HG02571 (cell line): Measurements from ENCODE around the gene NEK1.
A peak's percentile ranks its signal among the peaks of the same experiment; 100 is the strongest.
"Not testable (repeated sequence)": the region's sequence is repeated elsewhere in the genome, so short reads cannot be mapped to it uniquely, and the experiment has no call there.

Experiments
- ATAC-seq: cut with Tn5 transposase; IDR thresholded peaks from one replicate; pipeline ENCODE4 v1.9.1; 2021; ENCODE audit warnings: mild to moderate bottlenecking, moderate library complexity; ENCODE audit not compliant: unreplicated experiment

Gene NEK1

GRCh38 chr4:169630069-169630468, 17.7 kb upstream of the NEK1 start:
- ATAC-seq, result no peak

GRCh38 chr4:169628579-169628978, 16.2 kb upstream of the NEK1 start:
- no peak for ATAC-seq

- ATAC-seq, result no peak
These were observed 14.9 kb upstream of the NEK1 start for GRCh38 chr4:169627307-169627706.

DNA sequence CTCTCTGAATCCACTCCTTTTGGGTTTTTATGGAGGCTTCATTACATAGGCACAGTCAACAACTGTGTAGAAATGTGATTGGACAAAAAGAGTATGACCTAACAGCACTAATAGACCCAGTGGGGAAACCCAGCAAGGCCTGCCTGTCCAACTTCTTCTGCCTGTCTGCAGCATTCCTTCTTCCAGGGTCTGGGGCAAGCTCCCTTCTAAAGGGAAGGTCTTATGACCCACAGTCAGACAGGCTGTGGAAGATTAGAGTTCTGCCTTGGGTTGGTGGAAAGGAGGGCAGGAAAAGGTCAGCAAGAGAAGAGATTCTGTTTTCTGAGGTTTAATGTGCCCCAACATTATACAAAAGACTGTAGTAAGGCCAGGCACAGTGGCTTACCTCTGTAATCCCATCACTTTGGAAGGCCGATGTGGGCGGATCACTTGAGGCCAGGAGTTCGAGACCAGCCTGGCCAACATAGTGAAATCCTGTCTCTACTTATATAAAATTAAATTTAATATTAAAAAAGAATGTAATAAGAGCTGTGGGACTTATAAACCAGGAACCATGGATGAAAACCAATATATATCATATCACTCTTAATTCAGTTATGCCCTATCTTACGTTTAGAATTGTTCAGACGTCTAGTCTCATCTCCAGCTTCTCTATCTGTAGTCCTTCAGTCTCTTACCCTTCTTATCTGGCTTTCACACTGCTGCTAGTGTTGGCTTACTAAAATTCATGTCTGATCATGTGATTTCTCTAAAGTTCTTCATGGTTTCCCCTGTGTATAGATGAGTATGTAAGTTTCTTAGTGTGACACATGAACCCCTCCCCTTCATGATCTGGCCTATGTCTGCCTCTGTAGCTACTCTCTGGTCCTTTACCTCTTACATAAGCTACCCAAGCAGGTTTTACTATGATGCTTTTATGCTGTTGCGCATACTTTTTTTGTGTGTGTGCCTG, 14.2 kb upstream of the NEK1 start:
- peak; percentile 37 for ATAC-seq

DNA sequence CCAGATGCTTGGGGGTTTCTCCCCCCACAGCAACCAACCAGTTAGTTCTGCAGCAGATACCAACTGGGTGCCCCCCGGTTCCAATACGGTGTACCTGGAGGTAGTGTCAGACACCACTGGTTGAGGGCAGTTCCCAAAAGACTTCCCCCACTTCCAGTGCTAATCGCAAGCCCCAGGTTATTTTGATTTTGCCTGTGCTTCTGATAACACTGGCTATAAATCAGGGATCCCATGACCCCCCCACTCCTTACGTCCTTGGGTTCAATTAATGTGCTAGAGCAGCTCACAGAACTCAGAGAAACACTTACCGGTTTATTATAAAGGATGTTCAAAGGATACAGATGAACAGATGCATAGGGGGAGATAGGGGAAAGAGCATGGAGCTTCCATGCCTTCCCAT, 13.5 kb upstream of the NEK1 start:
- no peak for ATAC-seq

DNA sequence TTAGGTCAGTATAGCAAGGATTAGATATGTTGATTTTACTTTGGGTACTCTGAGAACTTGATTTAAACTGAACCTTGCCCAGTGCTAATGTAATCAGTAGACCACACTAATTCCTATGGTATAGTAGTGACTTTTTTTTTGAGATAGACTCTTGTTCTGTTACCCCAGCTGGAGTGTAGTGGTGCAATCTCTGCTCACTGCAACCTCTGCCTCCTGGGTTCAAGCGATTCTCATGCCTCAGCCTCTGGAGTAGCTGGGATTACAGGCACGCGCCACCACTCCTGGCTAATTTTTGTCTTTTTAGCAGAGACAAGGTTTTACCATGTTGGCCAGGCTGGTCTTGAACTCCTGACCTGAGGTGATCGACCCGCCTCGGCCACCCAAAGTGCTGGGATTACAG, 11.6 kb upstream of the NEK1 start:
- not testable (repeated sequence) for ATAC-seq

GRCh38 chr4:169622566-169622965, 10.2 kb upstream of the NEK1 start:
- no peak for ATAC-seq

DNA sequence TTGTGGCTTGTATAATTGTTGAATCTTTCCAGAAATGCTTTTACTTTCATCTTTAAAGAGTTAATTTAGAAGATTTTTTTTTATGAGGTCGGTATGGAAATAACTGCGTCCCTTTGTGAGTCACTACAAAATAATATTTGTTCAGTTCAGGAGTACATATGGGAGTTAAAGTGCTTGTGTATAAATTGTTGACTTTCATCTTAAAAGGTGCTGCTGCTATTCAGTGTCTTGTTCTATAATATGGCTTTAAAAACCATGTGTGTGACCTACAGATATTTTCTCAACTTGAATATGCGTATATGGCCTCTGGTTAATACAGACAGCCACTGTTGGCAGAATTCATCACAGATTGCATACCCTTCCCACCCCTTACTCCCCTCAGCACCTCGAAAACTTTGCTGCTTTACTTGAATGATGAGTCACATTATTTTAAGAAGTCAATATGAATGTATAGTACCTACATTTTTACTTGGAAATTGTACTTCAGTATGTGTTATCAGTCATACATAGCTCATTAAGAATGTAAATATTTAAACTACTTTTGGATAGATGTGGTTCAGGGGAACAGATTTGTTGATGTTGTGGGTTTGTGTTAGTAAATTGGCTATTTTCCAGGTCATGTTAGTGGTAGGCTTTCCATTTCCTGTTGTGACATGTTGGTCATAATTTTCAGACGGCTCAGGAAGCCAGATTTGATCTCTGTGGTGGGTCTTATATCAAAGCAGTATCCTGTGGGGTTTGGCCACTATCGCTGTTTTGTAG, 9.5 kb upstream of the NEK1 start:
- ATAC-seq, result no peak

DNA sequence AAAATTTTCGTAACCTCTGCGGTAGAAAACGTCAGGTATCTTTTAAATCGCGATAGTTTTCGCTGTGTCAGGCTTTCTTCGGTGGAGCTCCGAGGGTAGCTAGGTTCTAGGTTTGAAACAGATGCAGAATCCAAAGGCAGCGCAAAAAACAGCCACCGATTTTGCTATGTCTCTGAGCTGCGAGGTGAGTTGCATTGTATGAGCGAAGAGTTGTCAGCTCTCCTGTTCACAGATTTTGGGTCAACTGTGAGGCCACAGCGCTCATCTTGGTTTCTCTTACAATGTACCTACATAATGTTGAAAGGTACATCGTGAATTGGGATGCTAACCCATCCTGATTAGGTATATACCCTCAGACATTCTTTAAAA, 8.5 kb upstream of the NEK1 start:
- no peak for ATAC-seq

DNA sequence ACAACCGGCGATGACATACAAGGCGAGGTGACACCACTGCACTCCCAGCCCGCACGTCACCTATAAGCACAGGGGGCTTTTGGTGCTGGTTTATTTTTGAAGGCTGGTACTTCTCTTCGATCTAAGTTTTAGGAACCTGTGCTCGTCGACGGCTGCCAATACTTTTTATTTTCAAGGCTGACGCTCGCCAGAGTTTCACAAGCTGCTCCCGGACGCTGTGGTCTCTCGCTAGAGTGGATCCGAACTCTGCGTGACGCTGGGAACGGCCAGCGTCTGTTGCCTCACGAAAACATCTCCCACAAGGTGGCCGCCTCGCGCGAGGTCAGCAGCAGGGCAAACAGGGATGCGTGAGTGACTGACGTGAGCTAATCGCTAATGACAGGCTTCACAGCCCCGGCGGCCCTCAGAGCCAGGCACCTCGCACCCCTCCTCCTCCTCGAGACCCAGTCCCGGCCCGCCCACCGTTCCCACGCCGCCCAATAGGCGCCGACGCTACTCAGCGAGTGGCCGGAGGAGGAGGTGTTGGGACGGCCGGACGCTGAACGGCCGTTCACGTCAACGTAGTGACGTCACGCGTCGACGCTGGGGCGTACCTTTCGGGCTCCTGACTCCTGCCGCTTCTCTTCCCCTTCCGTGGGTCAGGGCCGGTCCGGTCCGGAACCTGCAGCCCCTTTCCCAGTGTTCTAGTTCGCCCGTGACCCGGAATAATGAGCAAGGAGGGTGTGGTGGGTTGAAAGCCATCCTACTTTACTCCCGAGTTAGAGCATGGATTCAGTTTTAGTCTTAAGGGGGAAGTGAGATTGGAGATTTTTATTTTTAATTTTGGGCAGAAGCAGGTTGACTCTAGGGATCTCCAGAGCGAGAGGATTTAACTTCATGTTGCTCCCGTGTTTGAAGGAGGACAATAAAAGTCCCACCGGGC, 7.8 kb upstream of the NEK1 start, which contains the start of gene CLCN3:
TSS of gene CLCN3 (plus strand) at position 621 of the 922 bp plus-strand sequence. CDS start 15,351 bp downstream, outside the sequence.
- peak; percentile 90 for ATAC-seq

DNA sequence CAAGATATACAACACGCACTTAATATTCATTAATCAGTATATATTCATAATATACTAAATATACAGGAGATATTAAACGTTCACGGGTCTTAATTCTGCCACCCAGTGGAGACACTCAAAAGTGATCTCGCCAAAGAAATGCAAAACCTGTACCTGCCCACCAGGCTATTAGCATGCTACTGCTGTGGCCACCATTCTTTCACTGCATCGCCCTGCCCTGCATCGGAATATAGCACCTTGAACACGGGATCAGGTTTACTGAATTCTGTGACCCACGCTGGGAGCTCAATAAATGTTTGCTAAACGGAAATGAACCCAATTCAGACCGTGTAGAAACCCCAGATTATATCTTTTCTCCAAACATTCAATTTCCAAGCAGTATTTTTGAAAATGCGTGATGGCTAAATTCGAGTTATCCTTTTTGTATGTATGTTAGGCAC, 7.2 kb upstream of the NEK1 start:
- peak; percentile 45 for ATAC-seq

DNA sequence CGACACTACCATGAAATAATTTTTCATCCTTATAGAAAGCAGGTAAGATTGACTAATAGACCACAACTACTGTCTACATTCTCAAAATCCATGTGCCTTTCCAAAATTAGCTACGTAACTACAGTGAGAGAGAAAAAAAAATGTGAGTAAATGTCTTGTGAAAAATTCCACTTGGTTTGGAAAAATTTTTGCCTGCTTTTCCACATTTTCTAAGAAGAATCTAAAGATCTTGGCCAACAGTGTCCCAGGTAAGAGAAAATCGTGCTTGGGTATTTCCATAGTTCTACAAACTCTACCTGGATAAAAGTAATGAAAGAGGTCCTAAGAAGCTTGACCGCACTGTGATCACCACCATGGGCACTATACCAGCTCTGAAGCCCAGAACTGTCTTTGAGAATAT, 6.6 kb upstream of the NEK1 start:
- no peak for ATAC-seq

DNA sequence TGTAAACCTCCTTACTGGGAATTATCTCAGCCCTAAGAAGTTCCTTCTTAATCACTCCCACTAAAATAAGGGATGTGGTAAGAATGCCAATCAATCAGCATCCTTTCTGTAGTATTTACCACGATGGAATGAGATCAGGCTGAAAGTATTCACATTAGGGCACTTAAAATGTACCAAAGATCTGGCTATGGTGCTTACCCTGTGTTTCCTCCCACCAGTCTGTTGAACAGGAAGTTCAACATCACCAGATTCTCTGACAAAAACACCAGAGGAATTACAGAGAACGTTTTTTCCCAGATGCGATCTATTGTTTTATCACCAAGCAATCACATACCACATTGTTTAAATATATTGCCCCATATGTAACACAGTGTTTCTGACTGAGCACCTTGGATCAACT, 5.9 kb upstream of the NEK1 start:
- no peak for ATAC-seq

- no peak for ATAC-seq
These were observed 4.9 kb upstream of the NEK1 start for GRCh38 chr4:169617306-169617705.

DNA sequence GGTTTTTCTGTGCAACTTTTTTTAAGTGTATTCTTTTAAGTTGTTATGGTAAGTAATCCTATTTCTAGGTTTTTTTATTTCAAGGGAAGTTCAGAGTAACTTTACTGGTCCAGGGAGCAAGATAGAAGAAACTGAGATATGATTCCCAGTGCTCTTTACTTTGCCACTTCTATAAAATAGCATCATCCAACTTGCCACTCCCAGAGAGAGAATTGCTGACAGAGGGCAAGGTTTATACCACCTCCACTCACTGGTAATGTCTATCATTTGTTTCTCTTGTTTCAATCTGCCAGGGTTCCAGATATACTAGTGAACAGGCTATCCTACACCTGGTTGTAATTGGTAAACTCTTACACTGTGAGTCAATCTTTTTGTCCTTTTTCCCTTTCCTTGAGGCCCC, 4.5 kb upstream of the NEK1 start:
- no peak for ATAC-seq

GRCh38 chr4:169615467-169616106, 3.2 kb upstream of the NEK1 start:
- no peak for ATAC-seq

DNA sequence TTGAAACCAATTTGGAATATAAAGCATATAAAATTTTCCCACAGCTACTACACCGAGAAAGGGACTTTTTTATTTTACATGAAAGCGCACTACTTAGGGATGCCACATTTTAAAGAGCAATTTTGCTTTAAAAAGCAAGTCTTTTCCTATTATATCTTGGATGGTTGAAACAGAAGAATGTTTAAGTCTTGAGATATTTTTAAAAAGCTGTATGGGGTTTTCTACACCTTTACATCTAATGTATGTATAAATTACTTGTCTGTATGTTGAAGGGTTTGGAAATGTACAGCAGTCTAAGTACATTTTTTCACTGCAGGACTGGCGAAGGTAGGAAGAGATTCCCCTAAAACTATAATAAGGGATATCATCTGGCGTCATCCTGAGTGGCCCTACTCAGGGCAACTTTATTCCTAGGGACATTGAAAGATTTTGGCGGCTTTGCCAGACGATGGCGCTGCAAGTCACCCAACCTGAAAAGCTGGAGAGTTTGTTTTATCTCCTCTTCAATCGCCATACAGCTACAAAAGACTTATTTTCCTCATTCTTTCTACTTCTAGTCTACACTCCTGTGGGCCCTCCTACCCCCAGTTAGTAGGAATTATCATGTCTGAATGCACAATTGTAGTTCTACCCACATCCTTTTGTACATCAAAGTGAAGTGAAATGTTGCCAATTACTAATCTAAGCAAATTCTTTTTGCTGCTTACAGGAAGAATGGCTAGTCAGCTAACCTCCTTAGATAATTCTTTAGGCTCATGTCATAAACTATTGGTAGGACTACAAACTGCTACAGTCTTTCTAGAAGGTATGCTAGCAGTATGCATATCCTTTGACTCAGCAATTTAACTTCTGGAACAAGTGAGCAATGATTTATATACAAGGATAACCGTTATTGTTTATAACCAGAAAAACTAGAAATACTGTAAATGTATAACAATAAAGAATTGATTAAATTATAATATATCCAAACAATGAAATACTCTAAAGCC, 782 bp upstream of the NEK1 start:
- peak; percentile 37 for ATAC-seq

DNA sequence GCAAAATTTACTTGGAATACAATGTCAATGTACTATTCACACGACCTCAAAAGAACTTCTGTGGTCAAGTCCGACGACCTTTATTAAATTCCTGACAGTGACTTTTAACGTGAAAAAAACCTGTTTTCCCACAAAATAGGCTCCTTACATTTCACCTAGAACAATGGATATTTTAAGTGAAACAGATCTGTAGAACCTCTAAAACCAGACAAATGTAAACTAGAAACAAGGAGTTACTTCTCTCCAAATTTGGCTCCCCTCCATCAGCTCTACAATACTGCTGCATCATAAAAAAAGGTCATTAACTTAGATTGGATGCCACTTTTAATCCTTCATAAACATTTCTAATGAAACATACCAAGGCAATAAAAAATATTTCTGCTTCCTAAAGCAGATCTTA, 1.2 kb downstream of the NEK1 start:
- ATAC-seq, result no peak

DNA sequence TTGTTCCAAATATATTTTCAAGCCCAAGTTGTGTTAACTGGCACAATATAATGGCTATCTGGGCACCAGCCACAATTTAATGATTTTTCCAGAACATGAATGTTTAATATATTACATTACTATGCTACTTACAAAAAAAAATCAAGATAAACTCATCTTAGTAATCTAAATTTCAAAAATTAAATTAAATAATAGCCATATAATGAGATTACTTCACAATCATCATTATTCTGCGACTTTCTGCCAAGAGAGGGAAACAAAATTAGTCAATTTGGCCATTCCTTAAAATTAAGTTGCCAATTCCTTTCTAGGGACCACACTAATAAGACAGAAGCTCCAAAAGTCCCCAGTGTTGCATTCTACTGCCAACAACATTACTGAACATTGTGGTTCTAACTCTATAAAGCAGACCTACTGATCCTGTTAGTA, 7.5 kb downstream of the NEK1 start:
- no peak for ATAC-seq
